ENCODE data around the gene SLC30A9.

SLC30A9 gene

DNA sequence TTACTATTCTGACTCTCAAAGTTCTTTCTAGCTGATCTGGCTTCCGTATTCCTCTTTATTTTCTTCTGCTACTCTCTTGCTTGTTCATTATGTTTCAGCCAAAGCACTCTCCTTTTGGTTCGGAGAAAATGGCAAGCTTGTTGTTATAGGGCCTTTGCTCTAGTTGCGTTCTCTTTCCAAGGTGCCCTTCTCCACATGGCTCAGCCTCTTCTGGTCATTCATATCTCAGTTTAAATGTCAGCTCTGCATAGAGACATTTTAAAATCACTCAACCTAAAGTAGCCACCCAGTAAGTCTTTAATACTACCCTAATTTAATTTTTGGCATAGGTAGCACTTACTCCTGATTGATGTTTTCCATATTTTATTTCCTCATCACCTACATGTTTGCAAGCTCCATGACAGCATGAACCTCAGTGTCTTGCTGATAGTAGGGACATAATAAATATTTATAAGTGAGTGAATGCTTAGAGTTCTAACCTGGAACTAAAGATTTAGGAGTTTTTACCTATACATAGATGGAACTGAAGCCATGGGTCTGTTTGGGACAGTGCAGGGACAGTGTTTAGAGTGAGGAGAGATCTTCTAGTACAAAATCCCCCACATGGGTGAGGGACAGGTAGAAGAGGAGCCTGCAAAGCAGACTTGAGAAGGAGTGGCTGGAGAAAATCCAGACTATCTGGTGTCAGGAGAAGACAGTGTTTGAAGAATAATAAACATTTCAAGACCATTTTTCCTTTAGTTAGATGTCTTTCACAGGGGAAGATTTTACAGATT, 17.9 kb downstream of the SLC30A9 start:
- DNase-seq, result no peak

DNA sequence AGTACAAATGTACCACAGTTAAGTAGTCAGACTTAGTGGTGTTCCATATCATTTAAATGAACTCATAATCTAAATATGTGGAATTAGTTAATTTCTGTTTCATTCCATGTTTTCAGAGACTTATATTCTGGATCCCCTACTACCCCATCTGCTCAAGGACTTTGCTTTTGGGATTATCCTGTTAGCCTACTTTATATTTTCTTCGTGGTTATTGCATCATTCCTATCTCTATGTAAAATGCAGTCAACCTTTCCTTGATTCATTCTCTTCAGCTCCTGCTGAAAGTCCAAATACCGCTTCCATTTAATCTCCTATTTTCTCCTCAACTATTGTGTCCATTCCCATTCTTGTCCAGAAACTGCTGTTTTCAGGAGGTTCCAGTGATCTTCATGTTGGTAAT, 25.1 kb downstream of the SLC30A9 start:
- DNase-seq, result no peak

GRCh38 chr4:42018451-42018850, 28.1 kb downstream of the SLC30A9 start:
- no peak for DNase-seq

DNA sequence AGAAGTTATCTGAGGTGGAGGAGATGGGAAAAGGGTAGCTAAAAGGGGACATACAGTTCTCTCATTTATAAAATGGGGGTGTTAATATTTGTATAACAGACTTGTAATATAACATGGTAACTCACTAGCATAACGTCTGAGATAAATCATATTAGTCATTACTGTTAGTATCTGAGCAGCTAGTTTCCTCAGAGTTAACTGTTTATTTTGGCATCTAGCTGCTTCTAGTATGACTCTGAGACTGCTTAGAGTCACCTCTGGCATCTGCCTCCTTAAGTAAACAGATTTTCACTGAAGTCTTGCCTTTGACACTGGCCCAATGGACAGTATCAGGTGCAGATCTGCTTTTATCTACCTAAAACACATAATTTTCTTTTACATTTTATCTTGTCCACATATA, 58.1 kb downstream of the SLC30A9 start:
- no peak for DNase-seq

DNA sequence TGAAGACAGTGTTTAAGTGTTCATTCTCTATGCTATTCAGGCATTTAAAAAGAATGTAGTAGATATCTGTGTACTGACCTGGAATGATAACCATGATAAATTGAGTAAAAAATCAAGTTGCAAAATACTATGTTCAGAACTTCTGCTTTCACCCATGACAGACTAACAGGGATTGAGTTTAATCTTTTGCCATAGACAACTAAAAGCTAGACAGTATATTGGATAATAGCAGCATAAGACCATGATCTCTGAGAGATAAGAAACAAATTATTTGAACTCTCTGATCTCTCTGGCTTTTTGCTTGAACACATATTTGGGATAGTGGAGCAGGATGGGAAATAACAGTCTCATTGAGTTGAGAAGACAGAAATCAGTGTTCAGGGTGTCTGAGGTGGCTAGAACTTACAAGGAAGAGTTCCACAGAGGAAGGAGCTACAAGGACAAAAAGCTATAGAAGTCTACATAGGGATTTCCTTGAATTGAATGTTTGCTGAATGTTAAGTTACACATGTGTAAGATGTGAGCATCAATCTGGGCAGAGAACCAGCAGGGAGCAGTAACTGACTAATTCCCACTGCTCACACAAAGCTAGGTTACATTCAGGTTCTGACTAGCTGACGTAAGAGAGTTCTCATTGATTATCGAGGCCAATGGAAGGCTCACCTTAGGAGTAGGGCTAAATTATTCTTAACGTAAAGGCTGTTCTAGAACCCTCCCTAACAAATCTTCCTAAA, 60.4 kb downstream of the SLC30A9 start:
- no peak for DNase-seq

DNA sequence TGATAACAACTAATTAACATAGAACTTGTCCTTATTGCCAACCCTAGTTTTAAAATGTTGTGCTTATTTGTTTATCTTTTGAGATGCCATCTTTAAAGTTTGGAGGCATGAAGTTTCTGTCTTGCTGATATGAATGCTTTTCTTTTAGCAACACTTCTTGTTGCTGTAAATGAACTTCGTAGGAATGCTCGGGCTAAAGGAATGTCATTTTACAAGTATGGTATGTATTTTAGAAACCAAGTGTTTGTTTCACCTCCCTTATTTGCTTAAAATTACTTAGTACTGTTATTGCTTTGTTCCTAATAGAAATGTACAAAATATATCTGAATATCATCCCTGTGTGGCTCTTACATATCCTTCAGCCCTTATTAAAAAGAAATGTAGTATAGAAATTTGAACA, 76.1 kb downstream of the SLC30A9 start:
- DNase-seq, result no peak

DNA sequence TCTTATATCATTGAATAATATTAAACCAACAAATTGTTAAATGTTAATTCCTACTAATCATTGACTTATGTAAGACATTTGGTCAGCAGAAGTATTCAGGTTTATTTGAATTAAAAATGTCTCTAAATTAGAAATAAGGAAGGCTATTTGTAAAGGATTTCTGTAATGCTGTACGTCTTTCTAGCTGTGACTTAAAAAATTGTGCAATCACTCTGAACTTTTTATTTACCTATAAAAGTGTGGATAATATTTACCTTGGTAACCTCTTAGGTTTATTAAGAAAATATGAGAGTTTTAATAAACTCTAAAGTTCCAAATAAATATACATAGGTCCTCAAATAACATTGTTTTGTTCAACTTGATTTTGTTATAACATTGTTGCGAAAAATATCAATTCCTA, 76.9 kb downstream of the SLC30A9 start:
- no peak for DNase-seq

- no peak for DNase-seq
Measured at GRCh38 chr4:42070463-42070862, 80.1 kb downstream of the SLC30A9 start.

DNA sequence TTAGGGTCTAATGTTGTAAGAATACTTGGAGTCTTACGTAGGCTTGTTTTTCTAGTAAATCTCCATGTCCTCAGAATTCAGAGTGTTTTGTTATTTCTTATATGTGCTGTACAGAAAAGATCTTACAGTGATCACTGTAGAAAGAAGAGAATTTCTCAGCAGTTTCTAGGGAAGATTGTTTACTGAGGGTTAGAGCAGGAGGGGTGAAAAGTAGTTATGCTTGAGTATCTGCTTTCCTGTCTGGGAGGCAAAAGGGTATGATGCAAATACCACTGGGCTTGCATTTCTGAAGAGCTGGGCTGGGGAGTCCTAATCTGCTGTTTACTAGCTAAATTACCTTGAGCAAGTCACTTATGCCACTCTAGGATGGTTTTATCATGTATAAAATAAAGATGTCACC, 84.0 kb downstream of the SLC30A9 start:
- no peak for DNase-seq

DNA sequence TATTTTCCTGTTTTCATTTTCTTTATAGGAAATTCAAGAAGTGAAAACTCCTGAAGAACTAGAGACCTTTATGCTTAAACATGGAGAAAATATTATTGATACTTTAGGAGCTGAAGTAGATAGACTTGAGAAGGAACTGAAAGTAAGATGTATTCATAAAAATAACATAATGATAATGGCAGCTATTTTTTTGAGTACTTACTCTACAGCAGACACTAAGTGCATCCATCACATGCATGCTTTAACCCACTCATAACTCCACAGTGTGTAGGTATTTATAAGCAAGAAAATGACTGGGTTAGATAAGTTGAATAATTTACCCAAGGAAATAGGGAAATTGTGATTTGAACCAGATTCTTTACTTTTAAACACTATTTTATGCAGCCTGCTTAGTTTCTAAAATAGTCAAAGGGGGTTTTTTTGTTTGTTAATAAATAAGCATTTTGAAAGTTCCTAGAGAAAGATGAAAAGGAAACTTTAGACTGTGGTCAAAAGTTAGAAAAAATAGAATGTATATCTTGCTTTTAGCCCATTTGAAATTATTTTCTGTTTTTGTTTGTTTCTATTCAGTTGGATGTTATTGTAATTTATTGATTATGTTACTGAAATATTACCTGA, 88.0 kb downstream of the SLC30A9 start:
- DNase-seq, result no peak

DNA sequence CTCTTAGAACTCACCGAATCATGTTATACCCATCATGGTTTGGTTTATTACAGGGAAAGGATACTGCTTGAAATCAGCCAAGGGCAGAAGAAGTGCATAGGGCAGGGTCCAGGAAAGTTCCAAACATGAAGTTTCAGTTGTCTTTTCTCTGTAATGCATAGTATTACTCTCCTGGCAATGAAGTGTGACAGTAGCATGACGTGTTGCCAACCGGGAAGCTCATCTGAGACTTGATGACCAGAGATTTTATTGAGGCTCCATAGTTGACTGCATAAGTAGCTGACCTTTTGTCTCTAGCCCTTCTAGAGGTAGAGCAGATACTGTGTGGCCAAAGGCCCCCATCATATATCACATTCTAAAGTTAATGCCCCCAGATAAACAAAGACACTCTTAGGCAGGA, 90.0 kb downstream of the SLC30A9 start:
- DNase-seq, result no peak

DNA sequence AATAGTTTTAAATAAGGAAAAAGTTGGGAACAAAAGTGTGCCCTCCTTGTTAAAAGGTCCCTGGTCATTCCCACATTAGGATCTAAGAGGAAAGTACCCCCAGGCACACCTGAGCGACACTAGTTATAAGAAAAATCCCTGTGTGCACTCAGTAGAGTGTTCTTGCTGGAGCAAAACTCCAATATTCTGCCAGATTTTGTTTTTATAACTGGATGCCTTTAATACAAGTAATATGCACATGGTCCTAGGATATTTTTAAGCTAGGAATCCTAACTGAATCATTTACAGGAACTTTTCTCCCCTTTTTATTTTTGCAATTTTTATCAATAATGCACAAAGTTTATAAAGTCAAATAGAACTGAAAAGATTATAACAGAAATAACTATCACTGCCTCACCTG, 93.5 kb downstream of the SLC30A9 start:
- DNase-seq, result no peak

DNA sequence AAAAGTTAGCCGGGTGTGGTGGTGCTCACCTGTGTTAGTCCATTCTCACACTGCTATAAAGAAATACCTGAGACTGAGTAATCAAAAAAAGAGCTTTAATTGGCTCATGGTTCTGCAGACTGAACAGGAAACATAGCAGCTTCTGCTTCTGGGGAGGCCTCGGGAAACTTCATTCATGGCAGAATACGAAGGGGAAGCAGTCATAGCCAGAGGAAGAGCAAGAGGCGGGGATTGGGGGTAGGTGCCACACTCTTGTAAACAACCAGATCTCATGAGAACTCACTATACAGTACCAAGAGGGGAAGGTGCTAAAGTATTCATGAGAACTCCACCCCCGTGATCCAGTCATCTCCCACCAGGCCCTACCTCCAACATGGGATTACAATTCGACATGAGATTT, 98.1 kb downstream of the SLC30A9 start:
- DNase-seq, result no peak

DNA sequence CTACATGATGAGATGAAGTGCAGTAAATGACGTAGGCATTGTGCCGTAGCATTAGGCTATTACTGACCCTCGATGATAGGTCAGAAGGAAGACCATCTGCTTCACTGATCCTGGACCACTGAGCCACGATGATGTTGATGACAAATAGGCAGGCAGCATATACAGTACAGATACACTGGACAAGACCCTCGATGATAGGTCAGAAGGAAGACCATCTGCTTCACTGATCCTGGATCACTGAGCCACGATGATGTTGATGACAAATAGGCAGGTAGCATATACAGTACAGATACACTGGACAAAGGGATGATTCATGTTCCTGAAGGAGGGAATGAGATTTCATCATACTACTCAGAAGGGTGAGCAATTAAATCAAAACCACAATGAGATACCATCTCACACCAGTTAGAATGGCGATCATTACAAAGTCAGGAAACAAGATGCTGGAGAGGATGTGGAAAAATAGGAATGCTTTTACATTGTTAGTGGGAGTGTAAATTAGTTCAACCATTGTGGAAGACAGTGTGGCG, 111.2 kb downstream of the SLC30A9 start:
- DNase-seq, result peak; percentile 3

DNA sequence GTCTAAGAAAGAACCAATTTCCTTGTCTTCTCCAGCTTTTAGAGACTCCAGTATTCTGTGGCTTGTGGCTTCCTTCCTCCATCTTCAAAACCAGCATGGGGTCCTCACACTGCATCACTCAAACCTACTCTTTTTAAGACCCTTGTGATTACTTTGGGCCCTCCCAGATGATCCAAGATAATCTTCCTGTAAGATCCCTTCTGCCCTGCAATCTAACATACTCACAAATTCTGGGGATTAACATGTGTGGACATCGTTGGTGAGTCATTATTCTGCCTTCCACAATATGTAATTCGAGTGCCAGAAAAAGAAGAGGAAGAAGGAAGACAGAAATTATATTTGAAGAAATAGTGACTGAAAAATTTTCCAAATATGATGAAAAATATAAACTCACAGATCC, 114.2 kb downstream of the SLC30A9 start:
- DNase-seq, result no peak

DNA sequence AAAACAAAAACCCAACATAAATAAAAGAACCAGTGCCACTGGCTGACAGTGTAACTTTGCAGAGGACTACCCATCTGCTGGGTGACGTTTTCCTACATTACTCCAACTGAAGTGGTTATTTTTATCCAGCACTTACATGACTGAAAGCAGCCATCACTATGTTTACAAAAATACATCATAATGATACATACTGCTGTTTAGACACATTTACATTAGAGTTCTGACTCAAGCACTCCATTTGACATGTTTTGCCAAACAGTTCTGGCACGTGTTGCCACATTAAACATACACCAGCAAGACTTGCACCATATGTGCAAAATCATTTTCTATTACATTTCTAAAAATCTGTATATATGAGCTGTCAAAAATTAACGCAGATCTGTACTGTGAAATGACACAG, 122.5 kb downstream of the SLC30A9 start:
- DNase-seq, result no peak

- DNase-seq, result peak; percentile 21
Measured at GRCh38 chr4:42119886-42120285, 129.6 kb downstream of the SLC30A9 start.

DNA sequence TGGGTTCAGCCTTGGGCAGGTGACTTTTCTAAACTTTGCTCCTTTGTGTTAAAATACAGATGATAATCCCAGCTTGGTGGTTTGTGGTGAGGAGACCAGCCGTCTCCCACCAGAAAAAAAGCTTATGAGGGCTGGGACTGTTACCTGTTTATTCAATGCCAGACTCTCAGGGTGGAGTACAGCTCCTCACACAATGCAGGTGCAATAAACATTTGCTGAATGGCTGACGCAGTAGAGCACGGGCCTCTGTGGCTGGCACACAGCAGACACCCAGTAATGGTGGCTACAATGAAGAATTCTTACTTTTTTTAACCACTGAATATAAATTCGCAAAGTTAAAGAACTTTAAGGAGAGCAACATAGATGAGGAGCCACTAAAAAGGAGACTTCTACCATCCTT, 131.9 kb downstream of the SLC30A9 start:
- DNase-seq, result no peak

- no peak for DNase-seq
Measured at GRCh38 chr4:42123071-42123644, 132.8 kb downstream of the SLC30A9 start.

GRCh38 chr4:42132099-42132498, 141.8 kb downstream of the SLC30A9 start:
- no peak for DNase-seq

DNA sequence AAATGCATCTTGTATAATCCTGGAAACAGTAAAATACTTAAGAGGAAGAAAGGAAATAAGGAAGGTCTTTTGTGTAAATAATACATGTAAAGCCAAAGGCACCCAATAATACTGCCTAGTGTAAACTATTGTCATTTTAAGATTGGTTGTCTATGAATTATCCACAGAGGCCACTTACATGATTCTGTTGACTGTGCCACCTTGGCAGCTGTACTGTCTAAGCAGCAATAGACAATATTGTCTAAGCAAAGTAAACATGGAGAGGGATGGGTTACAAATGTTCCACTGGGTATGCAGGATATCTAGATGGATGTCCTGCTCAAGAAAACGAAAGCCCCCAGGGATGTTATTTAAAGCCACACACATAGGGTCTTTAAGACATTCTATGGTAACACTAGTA, 142.7 kb downstream of the SLC30A9 start:
- no peak for DNase-seq

- no peak for DNase-seq
Measured at GRCh38 chr4:42136371-42136770, 146.0 kb downstream of the SLC30A9 start.

Measured in eye (tissue), 1 donor.